GM12875 (cell line): Measurements from ENCODE around the gene SMIM9.
"Not testable (repeated sequence)": the region's sequence is repeated elsewhere in the genome, so short reads cannot be mapped to it uniquely, and the experiment has no call there.

ENCODE experiments used
- H3K4me3 ChIP-seq: one replicate; pipeline ENCODE4 v1.5.1; 2011; ENCODE audit warnings: low read depth, low read length, control low read depth
- CTCF ChIP-seq: IDR thresholded peaks from 2 replicates; pipeline ENCODE4 v1.5.1; 2011; ENCODE audit warnings: low read depth, mild to moderate bottlenecking, control low read depth, inconsistent platforms, low read length, moderate library complexity, borderline replicate concordance; ENCODE audit not compliant: insufficient read depth

The SMIM9 gene

GRCh38 chrX:154833746-154834274, 652 bp downstream of the SMIM9 start:
- no peak overlapping the region for H3K4me3 ChIP-seq
- TF ChIP-seq CTCF: no peak

- TF ChIP-seq CTCF: no peak
- no peak overlapping the region for H3K4me3 ChIP-seq
Observed at GRCh38 chrX:154829926-154830442, 4.5 kb downstream of the SMIM9 start.

GRCh38 chrX:154829134-154829533, 5.3 kb downstream of the SMIM9 start:
- TF ChIP-seq CTCF: no peak
- H3K4me3 ChIP-seq: no peak overlapping the region

- H3K4me3 ChIP-seq: no peak overlapping the region
- TF ChIP-seq CTCF: no peak
Observed at GRCh38 chrX:154828016-154828408, 6.5 kb downstream of the SMIM9 start.

GRCh38 chrX:154827194-154828015, 7.1 kb downstream of the SMIM9 start:
- no peak for TF ChIP-seq CTCF
- no peak overlapping the region for H3K4me3 ChIP-seq

GRCh38 chrX:154825586-154825985, 8.9 kb downstream of the SMIM9 start:
- H3K4me3 ChIP-seq: not testable (repeated sequence)

- TF ChIP-seq CTCF: no peak
- H3K4me3 ChIP-seq: no peak overlapping the region
Observed at GRCh38 chrX:154824638-154825037, 9.8 kb downstream of the SMIM9 start.
